ENCODE measurements around the gene DONSON.

Gene DONSON

GRCh38 chr21:33540711-33541104 is 47.8 kb downstream of the DONSON start:
- no peak for DNase-seq

GRCh38 chr21:33539616-33540015 is 48.9 kb downstream of the DONSON start:
- no peak for DNase-seq

DNA sequence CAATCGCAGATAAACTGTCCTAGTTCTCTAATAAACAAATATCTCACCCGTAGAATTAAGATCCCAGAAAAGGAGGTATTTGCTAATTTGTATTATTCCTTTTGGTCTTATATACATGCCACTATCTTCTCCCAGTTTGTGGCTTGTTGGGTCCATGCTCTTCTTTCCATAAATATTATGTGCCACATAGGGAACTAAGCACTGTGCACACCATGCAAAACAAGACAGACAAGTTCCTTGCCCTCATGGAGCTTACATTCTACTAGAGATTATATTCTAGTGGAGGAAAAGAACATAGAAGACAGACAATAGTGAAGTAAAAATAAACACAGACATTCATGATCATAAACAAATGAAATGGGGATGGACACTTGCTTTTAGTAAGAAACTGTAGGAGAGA is 51.3 kb downstream of the DONSON start:
- no peak for DNase-seq

- no peak for DNase-seq
Measured at GRCh38 chr21:33531007-33531406, 57.5 kb downstream of the DONSON start.
